ENCODE results near the gene ERC2.

The ERC2 gene

GRCh38 chr3:56302417-56302816 lies 165.8 kb downstream of the ERC2 start:
- Histone ChIP-seq H3K79me2 (ENCODE audit: insufficient read depth, low read length) (no peaks in the 10 kb centered on the region), H3K9ac (ENCODE audit: low read length) (no peak overlapping the region), H3K4me3 (ENCODE audit: insufficient read depth, low read length, poor library complexity, severe bottlenecking) (no peak overlapping the region), H3K27ac (ENCODE audit: low read depth, low read length) (no peak overlapping the region), H3K36me3 (ENCODE audit: low read length) (no peaks in the 10 kb centered on the region), H3F3A (ENCODE audit: insufficient read depth) (no peaks in the 10 kb centered on the region), H3K27me3 (ENCODE audit: low read length) (no peaks in the 10 kb centered on the region), H3K4me2 (ENCODE audit: low read depth, low read length, poor library complexity, severe bottlenecking) (no peak overlapping the region), H3K9me3 (ENCODE audit: insufficient read depth, low read length) (no peaks in the 10 kb centered on the region), H4K20me1 (ENCODE audit: low read depth, low read length) (no peaks in the 10 kb centered on the region), H2AFZ (ENCODE audit: low read depth, low read length, severe bottlenecking) (no peak overlapping the region), H3K9me2 (replicated peaks; ENCODE audit: insufficient read depth, low read length) (no peaks in the 10 kb centered on the region)
- TF ChIP-seq EZH2phosphoT487 (conservative IDR thresholded peaks at IDR 0.05; ENCODE audit: low read length) = no peak
- TF ChIP-seq, protein P1, sequence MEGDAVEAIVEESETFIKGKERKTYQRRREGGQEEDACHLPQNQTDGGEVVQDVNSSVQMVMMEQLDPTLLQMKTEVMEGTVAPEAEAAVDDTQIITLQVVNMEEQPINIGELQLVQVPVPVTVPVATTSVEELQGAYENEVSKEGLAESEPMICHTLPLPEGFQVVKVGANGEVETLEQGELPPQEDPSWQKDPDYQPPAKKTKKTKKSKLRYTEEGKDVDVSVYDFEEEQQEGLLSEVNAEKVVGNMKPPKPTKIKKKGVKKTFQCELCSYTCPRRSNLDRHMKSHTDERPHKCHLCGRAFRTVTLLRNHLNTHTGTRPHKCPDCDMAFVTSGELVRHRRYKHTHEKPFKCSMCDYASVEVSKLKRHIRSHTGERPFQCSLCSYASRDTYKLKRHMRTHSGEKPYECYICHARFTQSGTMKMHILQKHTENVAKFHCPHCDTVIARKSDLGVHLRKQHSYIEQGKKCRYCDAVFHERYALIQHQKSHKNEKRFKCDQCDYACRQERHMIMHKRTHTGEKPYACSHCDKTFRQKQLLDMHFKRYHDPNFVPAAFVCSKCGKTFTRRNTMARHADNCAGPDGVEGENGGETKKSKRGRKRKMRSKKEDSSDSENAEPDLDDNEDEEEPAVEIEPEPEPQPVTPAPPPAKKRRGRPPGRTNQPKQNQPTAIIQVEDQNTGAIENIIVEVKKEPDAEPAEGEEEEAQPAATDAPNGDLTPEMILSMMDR (IDR thresholded peaks at IDR 0.05; ENCODE audit: insufficient read depth, low read length, poor library complexity, severe bottlenecking) = no peak

- Histone ChIP-seq H3F3A (ENCODE audit: insufficient read depth) (no peaks in the 10 kb centered on the region), H3K9me3 (ENCODE audit: insufficient read depth, low read length) (no peaks in the 10 kb centered on the region), H3K4me3 (ENCODE audit: insufficient read depth, low read length, poor library complexity, severe bottlenecking) (no peak overlapping the region), H2AFZ (ENCODE audit: low read depth, low read length, severe bottlenecking) (no peak overlapping the region), H3K27ac (ENCODE audit: low read depth, low read length) (no peak overlapping the region), H3K36me3 (ENCODE audit: low read length) (no peaks in the 10 kb centered on the region), H3K4me2 (ENCODE audit: low read depth, low read length, poor library complexity, severe bottlenecking) (no peak overlapping the region), H3K27me3 (ENCODE audit: low read length) (no peaks in the 10 kb centered on the region), H4K20me1 (ENCODE audit: low read depth, low read length) (no peaks in the 10 kb centered on the region), H3K79me2 (ENCODE audit: insufficient read depth, low read length) (no peaks in the 10 kb centered on the region), H3K9me2 (replicated peaks; ENCODE audit: insufficient read depth, low read length) (no peaks in the 10 kb centered on the region), H3K9ac (ENCODE audit: low read length) (no peak overlapping the region)
- TF ChIP-seq EZH2phosphoT487 (conservative IDR thresholded peaks at IDR 0.05; ENCODE audit: low read length) = no peak
- TF ChIP-seq, protein P1 (IDR thresholded peaks at IDR 0.05; ENCODE audit: insufficient read depth, low read length, poor library complexity, severe bottlenecking) = no peak
These were observed 170.9 kb downstream of the ERC2 start for GRCh38 chr3:56297281-56297840.

DNA sequence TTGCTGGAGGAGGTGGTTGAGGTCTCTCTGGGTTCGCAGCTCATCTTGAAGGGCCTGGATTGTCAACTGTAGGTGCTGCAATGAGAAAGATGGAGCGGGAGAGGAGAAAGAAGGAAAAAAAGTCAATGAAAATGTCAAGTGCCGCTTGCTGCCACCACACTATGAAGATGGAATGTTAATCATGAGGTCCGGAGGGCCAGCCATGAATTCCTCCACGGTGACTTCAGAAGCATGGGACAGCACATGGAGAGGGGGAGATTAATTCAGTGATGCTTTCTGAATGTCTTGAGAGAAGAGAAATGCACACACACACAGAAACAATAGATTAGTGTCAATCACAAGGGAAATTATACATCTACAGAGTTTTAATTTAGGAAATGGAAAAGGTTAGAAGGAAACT lies 171.9 kb downstream of the ERC2 start:
- Histone ChIP-seq H3K9me2 (replicated peaks; ENCODE audit: insufficient read depth, low read length) (no peaks in the 10 kb centered on the region), H3K9ac (ENCODE audit: low read length) (no peak overlapping the region), H2AFZ (ENCODE audit: low read depth, low read length, severe bottlenecking) (no peak overlapping the region), H3K4me3 (ENCODE audit: insufficient read depth, low read length, poor library complexity, severe bottlenecking) (no peak overlapping the region), H4K20me1 (ENCODE audit: low read depth, low read length) (no peaks in the 10 kb centered on the region), H3K9me3 (ENCODE audit: insufficient read depth, low read length) (no peaks in the 10 kb centered on the region), H3F3A (ENCODE audit: insufficient read depth) (no peaks in the 10 kb centered on the region), H3K79me2 (ENCODE audit: insufficient read depth, low read length) (no peaks in the 10 kb centered on the region), H3K4me2 (ENCODE audit: low read depth, low read length, poor library complexity, severe bottlenecking) (no peak overlapping the region), H3K27ac (ENCODE audit: low read depth, low read length) (no peak overlapping the region), H3K36me3 (ENCODE audit: low read length) (no peaks in the 10 kb centered on the region), H3K27me3 (ENCODE audit: low read length) (no peaks in the 10 kb centered on the region)
- TF ChIP-seq, protein P1 (IDR thresholded peaks at IDR 0.05; ENCODE audit: insufficient read depth, low read length, poor library complexity, severe bottlenecking) = no peak
- no peak for TF ChIP-seq EZH2phosphoT487 (conservative IDR thresholded peaks at IDR 0.05; ENCODE audit: low read length)

All from SU-DHL-6 (cell line).